Suprapubic skin (tissue), 4 donors: Measurements from ENCODE around the gene KCNMB2. TPM values are rescaled to one million over a fixed set of nuclear protein-coding genes. Genes with fewer than 3 reads are reported as not detected.

Experiments
- DNase-seq, 2 donors: peaks; one replicate each; pipeline ENCODE4 v3.0.0-alpha.2; 2019; ENCODE audit warnings: low spot score in 2 of 2
- H3K27ac ChIP-seq: fragments of 200-600 bp; sonication (generic); one replicate; pipeline ENCODE4 v1.5.1; 2019
- H3K27me3 ChIP-seq: fragments of 200-600 bp; sonication (generic); one replicate; pipeline ENCODE4 v1.5.1; 2019
- H3K36me3 ChIP-seq: fragments of 200-600 bp; sonication (generic); one replicate; pipeline ENCODE4 v1.5.1; 2019
- H3K4me1 ChIP-seq: fragments of 200-600 bp; sonication (generic); one replicate; pipeline ENCODE4 v1.5.1; 2019
- H3K4me3 ChIP-seq: fragments of 200-600 bp; sonication (generic); one replicate; pipeline ENCODE4 v1.5.1; 2019; ENCODE audit warnings: mild to moderate bottlenecking
- H3K9me3 ChIP-seq: fragments of 200-600 bp; sonication (generic); one replicate; pipeline ENCODE4 v1.5.1; 2019
- EP300 ChIP-seq: sonication (generic); formaldehyde crosslinking; IDR thresholded peaks from one replicate; pipeline ENCODE4 v1.6.1; 2017; ENCODE audit warnings: antibody characterized with exemption
- POLR2A ChIP-seq, 2 donors: fragments of 450-650 bp; IDR thresholded peaks; one replicate each; pipeline ENCODE4 v1.6.1; 2017; ENCODE audit warnings: antibody characterized with exemption in 2 of 2, mild to moderate bottlenecking in 2 of 2, moderate library complexity in 2 of 2
- POLR2AphosphoS5 ChIP-seq, 3 donors: sonication (generic); formaldehyde crosslinking; IDR thresholded peaks; one replicate each; pipeline ENCODE4 v1.6.1; 2017; ENCODE audit warnings: antibody characterized with exemption in 3 of 3
- WGBS: methylation state at CpG from one replicate; pipeline ENCODE4 v1.1.5; 2018; 5-methylcytosine and 5-hydroxymethylcytosine counted together
- total RNA-seq, 4 donors: library from RNA; depleted of rRNA; stranded (reverse); fragments of >200 nt; gene quantifications; one replicate each; pipeline ENCODE4 v1.1.0, GENCODE V29; 2016
- TF ChIP-seq, protein P1 (sequence below), 2 donors: fragments of 200-600 bp in 1 of 2; fragments of 450-650 bp in 1 of 2; sonication (generic) in 1 of 2; IDR thresholded peaks; one replicate each; pipeline ENCODE4 v1.5.1; 2016 to 2019; ENCODE audit warnings: antibody characterized with exemption in 2 of 2, mild to moderate bottlenecking in 1 of 2, moderate library complexity in 1 of 2

KCNMB2 gene
- total RNA-seq, 4 donors from 2014 or later, result 0.42 TPM; not detected in 3

GRCh38 chr3:178880274-178880673 is 344.0 kb downstream of the KCNMB2 start:
- Histone ChIP-seq H3K4me3 (no peak overlapping the region), H3K27me3 (no peaks in the 10 kb centered on the region), H3K4me1 (no peaks in the 10 kb centered on the region), H3K36me3 (no peaks in the 10 kb centered on the region), H3K27ac (no peak overlapping the region), H3K9me3 (no peaks in the 10 kb centered on the region)
- no peak for TF ChIP-seq POLR2AphosphoS5 (IDR thresholded peaks at IDR 0.05)
- no peak for TF ChIP-seq POLR2A (IDR thresholded peaks at IDR 0.05)
- no peak for TF ChIP-seq EP300
- TF ChIP-seq, protein P1, sequence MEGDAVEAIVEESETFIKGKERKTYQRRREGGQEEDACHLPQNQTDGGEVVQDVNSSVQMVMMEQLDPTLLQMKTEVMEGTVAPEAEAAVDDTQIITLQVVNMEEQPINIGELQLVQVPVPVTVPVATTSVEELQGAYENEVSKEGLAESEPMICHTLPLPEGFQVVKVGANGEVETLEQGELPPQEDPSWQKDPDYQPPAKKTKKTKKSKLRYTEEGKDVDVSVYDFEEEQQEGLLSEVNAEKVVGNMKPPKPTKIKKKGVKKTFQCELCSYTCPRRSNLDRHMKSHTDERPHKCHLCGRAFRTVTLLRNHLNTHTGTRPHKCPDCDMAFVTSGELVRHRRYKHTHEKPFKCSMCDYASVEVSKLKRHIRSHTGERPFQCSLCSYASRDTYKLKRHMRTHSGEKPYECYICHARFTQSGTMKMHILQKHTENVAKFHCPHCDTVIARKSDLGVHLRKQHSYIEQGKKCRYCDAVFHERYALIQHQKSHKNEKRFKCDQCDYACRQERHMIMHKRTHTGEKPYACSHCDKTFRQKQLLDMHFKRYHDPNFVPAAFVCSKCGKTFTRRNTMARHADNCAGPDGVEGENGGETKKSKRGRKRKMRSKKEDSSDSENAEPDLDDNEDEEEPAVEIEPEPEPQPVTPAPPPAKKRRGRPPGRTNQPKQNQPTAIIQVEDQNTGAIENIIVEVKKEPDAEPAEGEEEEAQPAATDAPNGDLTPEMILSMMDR (IDR thresholded peaks at IDR 0.05), result no peak
- no peak for DNase-seq
- 91% methylated on average over 1 of the region's 1 CpG for WGBS
